Skeletal muscle satellite cell (primary cell): ENCODE data around the gene LRBA.

Source experiments
- H3K27me3 ChIP-seq: 2 replicates; pipeline ENCODE4 v1.7.0; 2013; ENCODE audit warnings: low read length; ENCODE audit not compliant: control insufficient read depth, insufficient read depth
- H3K36me3 ChIP-seq: 2 replicates; pipeline ENCODE4 v1.7.0; 2013; ENCODE audit warnings: mild to moderate bottlenecking, control low read depth, low read length; ENCODE audit not compliant: insufficient read depth
- H3K4me1 ChIP-seq: 2 replicates; pipeline ENCODE4 v1.7.0; 2013; ENCODE audit warnings: low read length; ENCODE audit not compliant: control insufficient read depth, insufficient read depth
- H3K4me2 ChIP-seq: 2 replicates; pipeline ENCODE4 v1.7.0; 2013; ENCODE audit warnings: mild to moderate bottlenecking, low read length
- H3K4me3 ChIP-seq: 2 replicates; pipeline ENCODE4 v1.7.0; 2013; ENCODE audit warnings: low read length
- H3K9ac ChIP-seq: 2 replicates; pipeline ENCODE4 v1.7.0; 2013; ENCODE audit warnings: mild to moderate bottlenecking, low read depth, low read length, moderate library complexity
- H3K9me3 ChIP-seq: replicated peaks from 2 replicates; pipeline ENCODE4 v1.7.0; 2013; ENCODE audit warnings: mild to moderate bottlenecking, control low read depth, low read length

Gene LRBA

DNA sequence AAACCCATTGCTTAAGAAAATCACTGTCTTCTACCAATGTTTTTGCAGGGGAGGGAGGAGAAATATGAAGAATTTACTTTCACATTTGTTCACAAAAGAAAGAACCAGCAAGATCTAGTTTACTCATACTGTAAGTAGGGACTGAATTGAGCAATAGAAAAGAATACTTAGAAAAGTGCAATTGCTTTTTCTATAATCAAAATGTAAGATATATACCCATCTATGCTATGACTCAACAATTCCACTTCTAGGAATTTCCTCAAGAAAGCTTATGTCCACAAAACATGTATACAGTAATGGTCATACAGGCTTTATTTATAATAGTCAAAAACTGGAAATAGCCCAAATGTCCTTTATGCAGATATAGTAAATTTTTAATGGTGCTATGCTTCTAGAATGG, 196.4 kb downstream of the LRBA start:
- Histone ChIP-seq H3K9ac (no peak overlapping the region), H3K36me3 (no peaks in the 10 kb centered on the region), H3K4me1 (peaks cover 12% of the 10 kb centered on the region), H3K4me2 (no peak overlapping the region), H3K9me3 (no peaks in the 10 kb centered on the region), H3K4me3 (no peak overlapping the region), H3K27me3 (no peaks in the 10 kb centered on the region)

DNA sequence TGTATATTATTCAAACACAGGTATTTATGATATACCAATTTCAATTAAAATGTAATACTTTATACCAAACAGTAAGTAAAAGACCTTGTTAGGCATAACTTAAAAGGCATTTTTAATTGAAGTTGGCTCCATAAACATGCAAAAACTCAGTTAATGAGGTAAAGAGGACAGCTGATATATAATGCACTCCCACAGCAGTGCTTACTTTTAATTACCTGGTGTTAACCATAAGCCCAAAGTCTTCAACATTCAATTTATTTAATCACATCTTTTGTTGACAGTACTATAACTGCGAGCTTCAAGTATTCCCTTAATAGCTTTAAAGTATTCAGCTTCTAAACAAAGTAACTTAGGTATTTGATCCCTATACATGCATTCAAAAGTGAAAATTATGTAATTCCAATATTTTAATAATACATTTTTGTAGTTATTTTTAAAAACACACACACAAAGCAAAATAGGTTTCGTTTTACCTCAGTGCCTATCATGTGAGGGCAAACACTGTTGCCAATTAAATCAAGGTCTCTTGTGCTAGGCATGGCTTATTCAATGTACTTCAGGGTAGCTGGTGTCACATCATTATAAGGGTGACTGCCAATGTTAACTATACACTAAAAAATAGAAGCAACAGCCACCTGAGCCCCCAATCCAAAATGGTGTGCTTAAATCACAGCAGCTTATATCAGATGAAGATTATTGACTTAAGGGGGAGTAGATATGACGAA, 197.1 kb downstream of the LRBA start:
- H3K4me1 ChIP-seq, result peaks cover 12% of the 10 kb centered on the region
- no peak overlapping the region for H3K9ac ChIP-seq
- no peak overlapping the region for H3K4me3 ChIP-seq
- no peaks in the 10 kb centered on the region for H3K9me3 ChIP-seq
- H3K4me2 ChIP-seq, result no peak overlapping the region
- no peaks in the 10 kb centered on the region for H3K36me3 ChIP-seq
- H3K27me3 ChIP-seq, result no peaks in the 10 kb centered on the region

DNA sequence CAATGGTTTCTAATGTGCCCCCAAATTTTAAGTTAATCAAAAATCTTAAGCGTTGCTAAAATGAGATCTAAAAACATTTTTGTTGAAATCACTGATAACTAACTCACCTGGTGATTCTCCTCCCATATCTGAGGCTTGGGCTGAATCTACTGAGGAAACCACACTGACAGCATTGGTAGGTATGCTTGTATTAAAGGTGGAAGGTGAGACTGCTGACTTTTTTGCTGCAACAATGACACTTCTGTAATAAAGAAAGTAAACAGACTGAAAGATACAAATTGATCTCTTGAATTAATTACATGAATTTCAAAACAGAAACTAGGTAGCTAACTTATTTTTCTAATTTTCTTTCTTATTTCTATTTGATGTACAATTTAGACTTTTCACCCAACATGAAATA, 198.1 kb downstream of the LRBA start:
- Histone ChIP-seq H3K9me3 (no peaks in the 10 kb centered on the region), H3K4me1 (peaks cover 12% of the 10 kb centered on the region), H3K4me2 (no peak overlapping the region), H3K9ac (no peak overlapping the region), H3K27me3 (no peaks in the 10 kb centered on the region), H3K36me3 (no peaks in the 10 kb centered on the region), H3K4me3 (no peak overlapping the region)

DNA sequence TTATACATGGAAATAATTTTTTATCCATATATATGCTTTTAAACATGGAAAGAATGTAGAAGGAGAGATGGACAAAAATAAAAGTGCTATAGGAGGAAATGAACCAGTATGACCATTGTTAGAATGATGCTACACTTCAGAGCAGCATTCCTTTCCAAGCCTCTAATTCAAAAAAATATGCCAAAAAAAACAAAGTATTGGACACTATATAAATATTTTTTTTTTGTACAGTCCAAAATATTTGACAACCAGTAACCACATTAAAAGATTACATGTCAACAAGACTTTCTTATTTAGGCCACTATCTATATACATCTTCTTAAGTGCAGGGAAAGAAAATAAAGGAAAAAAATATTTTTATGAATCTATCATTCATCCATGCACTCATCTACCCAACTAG, 198.6 kb downstream of the LRBA start:
- Histone ChIP-seq H3K27me3 (no peaks in the 10 kb centered on the region), H3K4me3 (no peak overlapping the region), H3K9me3 (no peaks in the 10 kb centered on the region), H3K36me3 (no peaks in the 10 kb centered on the region), H3K4me2 (no peak overlapping the region), H3K4me1 (peaks cover 12% of the 10 kb centered on the region), H3K9ac (no peak overlapping the region)

DNA sequence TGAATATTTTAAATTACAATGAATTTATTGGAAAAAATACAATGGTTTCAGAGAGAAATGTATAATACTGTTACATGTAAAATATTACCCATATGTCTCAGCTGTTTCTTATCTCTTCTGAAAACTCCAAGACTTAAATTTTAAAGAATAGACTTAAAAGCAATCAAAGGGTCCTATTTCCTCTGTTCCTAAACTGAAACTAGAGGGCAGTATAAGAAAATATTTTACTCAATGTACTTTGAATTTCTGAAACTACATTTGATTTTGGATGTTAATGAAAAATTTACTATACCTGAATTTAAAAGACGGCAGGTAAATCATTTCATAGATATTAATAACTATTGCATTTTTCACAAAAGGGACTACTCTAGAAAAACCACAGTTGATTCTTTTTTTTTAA, 200.2 kb downstream of the LRBA start:
- Histone ChIP-seq H3K27me3 (no peaks in the 10 kb centered on the region), H3K36me3 (no peaks in the 10 kb centered on the region), H3K9ac (no peak overlapping the region), H3K4me3 (no peak overlapping the region), H3K9me3 (no peaks in the 10 kb centered on the region), H3K4me1 (peaks cover 12% of the 10 kb centered on the region), H3K4me2 (no peak overlapping the region)

DNA sequence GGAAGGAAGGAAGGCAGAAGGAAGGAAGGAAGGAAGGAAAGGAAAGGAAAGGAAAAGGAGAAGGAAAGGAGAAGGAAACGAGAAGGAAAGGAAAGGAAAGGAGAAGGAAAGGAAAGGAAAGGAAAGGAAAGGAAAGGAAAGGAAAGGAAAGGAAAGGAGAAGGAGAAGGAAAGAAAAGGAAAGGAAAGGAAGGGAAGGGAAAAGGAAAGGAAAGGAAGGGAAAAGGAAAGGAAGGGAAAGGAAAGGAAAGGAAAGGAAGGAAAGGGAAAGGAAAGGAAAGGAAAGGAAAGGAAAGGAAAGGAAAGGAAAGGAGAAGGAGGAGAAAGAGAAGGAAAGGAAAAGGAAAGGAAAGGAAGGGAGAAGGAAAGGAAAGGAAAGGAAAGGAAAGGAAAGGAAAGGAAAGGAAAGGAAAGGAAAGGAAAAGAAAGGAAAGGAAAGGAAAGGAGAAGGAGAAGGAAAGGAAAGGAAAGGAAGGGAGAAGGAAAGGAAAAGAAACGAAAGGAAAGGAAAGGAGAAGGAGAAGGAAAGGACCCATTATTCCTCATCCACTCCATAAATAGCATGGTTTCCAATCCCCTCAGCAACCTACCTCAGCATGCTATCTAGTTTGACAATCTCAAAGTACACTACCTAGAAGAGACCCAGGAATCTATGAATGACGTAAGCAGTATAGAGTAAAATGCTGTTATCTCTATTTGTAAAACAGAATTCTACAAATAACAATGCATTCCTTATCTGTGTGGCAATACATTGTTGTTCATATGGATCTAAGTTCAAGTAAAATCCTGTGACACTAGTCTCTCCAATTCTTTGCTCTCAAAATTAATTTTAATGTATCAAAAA, 209.7 kb downstream of the LRBA start:
- H3K4me1 ChIP-seq, result no peaks in the 10 kb centered on the region
- H3K9ac ChIP-seq, result no peak overlapping the region
- no peak overlapping the region for H3K4me3 ChIP-seq
- no peaks in the 10 kb centered on the region for H3K9me3 ChIP-seq
- H3K4me2 ChIP-seq, result no peak overlapping the region
- H3K36me3 ChIP-seq, result no peaks in the 10 kb centered on the region
- no peaks in the 10 kb centered on the region for H3K27me3 ChIP-seq

DNA sequence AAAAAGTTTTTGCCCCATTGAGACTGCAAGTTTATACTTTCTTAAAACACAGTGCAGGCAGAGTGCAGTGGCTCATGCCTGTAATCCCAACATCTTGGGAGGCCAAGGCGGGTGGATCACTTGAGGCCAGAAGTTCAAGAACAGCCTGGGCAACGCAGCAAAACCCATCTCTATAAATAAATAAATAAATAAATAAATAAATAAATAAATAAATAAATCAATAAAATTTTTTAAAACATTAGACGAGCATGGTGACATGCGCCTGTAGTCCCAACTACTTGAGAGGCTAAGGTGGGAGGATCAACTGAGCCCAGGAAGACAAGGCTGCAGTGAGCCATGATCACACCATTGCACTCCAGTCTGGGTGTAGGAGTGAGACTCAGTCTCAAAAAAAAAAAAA, 213.3 kb downstream of the LRBA start:
- Histone ChIP-seq H3K36me3 (no peaks in the 10 kb centered on the region), H3K9me3 (no peaks in the 10 kb centered on the region), H3K4me3 (no peak overlapping the region), H3K4me1 (no peaks in the 10 kb centered on the region), H3K27me3 (no peaks in the 10 kb centered on the region), H3K9ac (no peak overlapping the region), H3K4me2 (no peak overlapping the region)

DNA sequence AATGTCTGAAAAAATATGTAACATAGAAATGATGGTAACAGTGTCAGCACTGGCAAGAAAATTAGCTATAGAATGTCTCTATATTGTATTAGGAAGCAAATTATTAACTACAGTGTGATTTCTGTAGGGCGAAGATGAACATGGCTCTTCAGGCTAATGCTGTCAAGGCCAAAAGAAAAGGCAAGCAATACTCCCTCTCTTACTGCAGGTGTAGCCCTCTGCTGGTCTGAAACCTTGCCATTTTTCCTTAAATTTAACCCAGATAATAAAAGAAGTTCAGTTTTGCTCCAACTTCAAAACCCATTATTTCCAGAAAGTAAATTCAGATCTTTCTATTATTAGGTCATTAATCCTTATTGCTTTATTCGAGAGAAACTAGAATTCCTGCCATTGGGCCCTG, 215.9 kb downstream of the LRBA start:
- Histone ChIP-seq H3K4me1 (no peaks in the 10 kb centered on the region), H3K27me3 (no peaks in the 10 kb centered on the region), H3K4me2 (no peak overlapping the region), H3K36me3 (no peaks in the 10 kb centered on the region), H3K9ac (no peak overlapping the region), H3K4me3 (no peak overlapping the region), H3K9me3 (no peaks in the 10 kb centered on the region)

DNA sequence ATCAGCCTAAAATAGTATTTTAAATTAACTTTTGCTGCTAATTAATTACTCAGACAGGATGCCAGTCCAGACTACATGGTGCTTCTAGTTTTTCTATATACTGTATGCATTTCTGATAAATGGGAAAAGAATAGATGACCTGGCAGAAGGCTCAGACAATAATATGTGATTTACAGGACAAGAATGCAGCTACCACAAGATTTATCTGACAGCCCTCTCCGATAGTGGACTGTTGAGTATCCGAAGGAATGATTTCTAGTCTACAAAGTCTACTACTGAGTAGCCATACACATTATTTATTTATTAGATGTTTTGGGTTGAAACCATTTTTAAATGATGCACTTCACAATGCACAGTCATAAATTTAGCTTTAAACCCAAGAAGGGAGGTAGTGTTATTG, 220.4 kb downstream of the LRBA start:
- H3K4me3 ChIP-seq, result no peak overlapping the region
- no peaks in the 10 kb centered on the region for H3K9me3 ChIP-seq
- no peaks in the 10 kb centered on the region for H3K36me3 ChIP-seq
- no peak overlapping the region for H3K4me2 ChIP-seq
- H3K4me1 ChIP-seq, result peaks cover 4% of the 10 kb centered on the region
- H3K27me3 ChIP-seq, result no peaks in the 10 kb centered on the region
- H3K9ac ChIP-seq, result no peak overlapping the region

DNA sequence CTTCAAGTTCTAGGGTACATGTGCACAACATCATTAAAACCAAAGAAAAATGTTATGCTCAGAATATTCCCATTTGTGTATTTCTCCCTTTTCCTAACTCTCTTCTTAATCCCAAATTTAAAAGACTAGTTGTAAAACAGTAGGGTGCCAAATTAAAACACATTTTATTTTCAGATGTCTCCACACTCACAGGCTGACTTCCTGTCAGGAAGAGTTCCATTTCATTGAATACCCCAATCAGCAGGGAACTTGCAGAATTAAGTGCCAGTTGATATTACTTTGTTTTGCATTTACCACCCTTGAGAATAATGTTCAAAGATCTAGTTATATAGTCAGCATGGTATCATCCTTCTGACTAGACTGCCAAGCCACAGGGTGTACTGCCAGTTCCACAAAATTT, 225.2 kb downstream of the LRBA start:
- H3K9ac ChIP-seq, result no peak overlapping the region
- H3K4me1 ChIP-seq, result peaks cover 5% of the 10 kb centered on the region
- H3K4me3 ChIP-seq, result no peak overlapping the region
- no peaks in the 10 kb centered on the region for H3K27me3 ChIP-seq
- H3K4me2 ChIP-seq, result no peak overlapping the region
- no peaks in the 10 kb centered on the region for H3K9me3 ChIP-seq
- H3K36me3 ChIP-seq, result no peaks in the 10 kb centered on the region

DNA sequence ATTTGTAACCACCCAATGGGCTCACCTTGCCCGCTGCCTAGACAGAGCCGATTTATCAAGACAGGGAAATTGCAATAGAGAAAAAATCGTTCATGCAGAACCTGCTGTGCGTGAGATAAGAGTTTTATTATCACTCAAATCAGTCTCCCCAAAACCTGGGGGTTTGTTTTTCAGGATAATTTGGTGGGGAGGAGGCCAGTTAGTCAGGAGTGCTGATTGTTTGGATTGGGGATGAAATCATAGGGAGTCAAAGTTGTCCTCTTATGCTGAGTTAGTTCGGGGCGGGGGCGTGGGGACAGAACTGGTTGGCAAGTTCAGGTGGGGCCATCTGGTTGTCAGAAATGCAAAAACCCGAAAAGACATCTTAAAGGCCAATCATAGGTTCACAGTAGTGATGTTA, 230.1 kb downstream of the LRBA start:
- no peak overlapping the region for H3K9ac ChIP-seq
- no peaks in the 10 kb centered on the region for H3K36me3 ChIP-seq
- no peak overlapping the region for H3K4me3 ChIP-seq
- H3K27me3 ChIP-seq, result no peaks in the 10 kb centered on the region
- no peaks in the 10 kb centered on the region for H3K9me3 ChIP-seq
- peaks cover 14% of the 10 kb centered on the region for H3K4me1 ChIP-seq
- no peak overlapping the region for H3K4me2 ChIP-seq

DNA sequence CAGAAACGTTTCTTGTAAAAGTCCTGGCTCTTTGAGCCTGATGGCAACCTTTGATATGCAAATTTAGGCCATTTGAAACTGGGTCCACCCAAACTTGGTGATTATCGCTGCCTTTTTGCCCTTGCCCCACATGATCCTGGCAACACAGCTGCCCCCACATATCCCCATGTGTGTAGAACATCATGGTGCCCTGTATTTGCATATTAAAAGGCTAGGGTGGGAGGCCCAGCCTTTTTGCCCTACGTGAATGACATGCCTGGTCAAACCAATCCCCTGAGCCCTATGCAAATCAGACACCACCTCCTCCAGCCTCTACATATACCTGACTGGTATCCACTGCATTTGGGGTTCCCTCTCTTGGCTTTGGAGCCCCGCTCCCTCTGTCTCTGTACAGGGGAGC, 230.8 kb downstream of the LRBA start:
- H3K36me3 ChIP-seq, result no peaks in the 10 kb centered on the region
- no peaks in the 10 kb centered on the region for H3K9me3 ChIP-seq
- no peak overlapping the region for H3K4me2 ChIP-seq
- H3K9ac ChIP-seq, result no peak overlapping the region
- H3K4me1 ChIP-seq, result peaks cover 11% of the 10 kb centered on the region
- no peaks in the 10 kb centered on the region for H3K27me3 ChIP-seq
- no peak overlapping the region for H3K4me3 ChIP-seq
